Measurements from ENCODE around the gene FAM47E. TPM values are rescaled to one million over a fixed set of nuclear protein-coding genes. Genes with fewer than 3 reads are reported as not detected.

The FAM47E gene
- total and polyA plus RNA-seq, 2 of the 13 experiments (the other 11 are each of a cell fraction or from before 2014, with no cell fraction given): 0.33 to 0.66 TPM

- no peaks in the 10 kb centered on the region for H3K27me3 ChIP-seq (ENCODE audit: control insufficient read depth in 1 of 2, insufficient read depth in 2 of 2, low read length in 2 of 2)
- FAIRE-seq (no peak), DNase-seq (ENCODE audit: low spot score) (no peak), ATAC-seq (no peak)
- no peak overlapping the region for H3K4me2 ChIP-seq (ENCODE audit: low read depth, low read length)
- in situ Hi-C loops (cut with HindIII; ENCODE audit: extremely low pct_ligation_motif_present, low pct_unique_long_range_greater_than_20kb) (no loop called here), intact Hi-C loops (cut with micrococcal nuclease; ENCODE audit: unreplicated experiment) (no loop called here)
- no peak overlapping the region for H3K9ac ChIP-seq (ENCODE audit: insufficient read depth, low read depth, low read length)
- no peaks in the 10 kb centered on the region for H3K36me3 ChIP-seq (replicated peaks in 1 of 2; ENCODE audit: control insufficient read depth in 1 of 2, insufficient read depth in 2 of 2, low read length in 2 of 2)
- 78% methylated on average over 1 of the region's 1 CpG for WGBS (ENCODE audit: low lambda C conversion rate)
- H3K4me3 ChIP-seq (replicated peaks in 1 of 3; ENCODE audit: insufficient read depth in 1 of 3, low read depth in 2 of 3, low read length in 3 of 3): no peak overlapping the region
- no peaks in the 10 kb centered on the region for H4K20me1 ChIP-seq (ENCODE audit: insufficient read depth, low read length)
- H3K79me2 ChIP-seq (ENCODE audit: insufficient read depth, low read length): no peaks in the 10 kb centered on the region
- no peak overlapping the region for H3K27ac ChIP-seq (ENCODE audit: extremely low read length, insufficient read depth, low read length)
- no peak overlapping the region for H2AFZ ChIP-seq (ENCODE audit: low read length)
- no peaks in the 10 kb centered on the region for H3K9me3 ChIP-seq (ENCODE audit: low read length)
- peaks cover 66% of the 10 kb centered on the region for H3K4me1 ChIP-seq (ENCODE audit: insufficient read depth, low read length)
- ChIA-PET POLR2A (interaction anchor here (1.1 to 2.3 kb wide), 3 partner anchors 17 to 29 kb away, joined by 3 to 22 read pairs (median 10); partner anchors contain the start of gene STBD1), CTCF (ENCODE audit: low intra/inter-chr PET ratio, low total read pairs) (no interaction called here)
- BruUV-seq (replicated peaks): no TSS peak
- TF ChIP-seq SMAD1 (CRISPR knock-in tag; IDR thresholded peaks at IDR 0.05; ENCODE audit: borderline replicate concordance, low read depth) (no peak), ATM (IDR thresholded peaks at IDR 0.05; ENCODE audit: borderline replicate concordance) (no peak), FOXO1 (CRISPR knock-in tag; IDR thresholded peaks at IDR 0.05) (no peak), ZNF343 (CRISPR knock-in tag; IDR thresholded peaks at IDR 0.05) (no peak), ZNF615 (CRISPR knock-in tag; IDR thresholded peaks at IDR 0.05; ENCODE audit: borderline replicate concordance) (no peak), PHF8 (CRISPR knock-in tag; IDR thresholded peaks at IDR 0.05) (no peak), ZNF512 (CRISPR knock-in tag; IDR thresholded peaks at IDR 0.05) (no peak), ZNF891 (CRISPR knock-in tag; IDR thresholded peaks at IDR 0.05) (no peak), REST (IDR thresholded peaks at IDR 0.05; ENCODE audit: borderline replicate concordance in 1 of 2, low read depth in 1 of 2, low read length in 2 of 2) (no peak), ZFP41 (CRISPR knock-in tag; IDR thresholded peaks at IDR 0.05; ENCODE audit: borderline replicate concordance) (no peak)
Observed at GRCh38 chr4:76277667-76278066, 26.1 kb downstream of the FAM47E start.
